ENCODE measurements around the gene H2BK1. TPM values are rescaled to one million over a fixed set of nuclear protein-coding genes. Genes with fewer than 3 reads are reported as not detected.

The H2BK1 gene
- total and polyA plus RNA-seq, 2 of the 13 experiments (the other 11 are each of a cell fraction or from before 2014, with no cell fraction given), result not detected

DNA sequence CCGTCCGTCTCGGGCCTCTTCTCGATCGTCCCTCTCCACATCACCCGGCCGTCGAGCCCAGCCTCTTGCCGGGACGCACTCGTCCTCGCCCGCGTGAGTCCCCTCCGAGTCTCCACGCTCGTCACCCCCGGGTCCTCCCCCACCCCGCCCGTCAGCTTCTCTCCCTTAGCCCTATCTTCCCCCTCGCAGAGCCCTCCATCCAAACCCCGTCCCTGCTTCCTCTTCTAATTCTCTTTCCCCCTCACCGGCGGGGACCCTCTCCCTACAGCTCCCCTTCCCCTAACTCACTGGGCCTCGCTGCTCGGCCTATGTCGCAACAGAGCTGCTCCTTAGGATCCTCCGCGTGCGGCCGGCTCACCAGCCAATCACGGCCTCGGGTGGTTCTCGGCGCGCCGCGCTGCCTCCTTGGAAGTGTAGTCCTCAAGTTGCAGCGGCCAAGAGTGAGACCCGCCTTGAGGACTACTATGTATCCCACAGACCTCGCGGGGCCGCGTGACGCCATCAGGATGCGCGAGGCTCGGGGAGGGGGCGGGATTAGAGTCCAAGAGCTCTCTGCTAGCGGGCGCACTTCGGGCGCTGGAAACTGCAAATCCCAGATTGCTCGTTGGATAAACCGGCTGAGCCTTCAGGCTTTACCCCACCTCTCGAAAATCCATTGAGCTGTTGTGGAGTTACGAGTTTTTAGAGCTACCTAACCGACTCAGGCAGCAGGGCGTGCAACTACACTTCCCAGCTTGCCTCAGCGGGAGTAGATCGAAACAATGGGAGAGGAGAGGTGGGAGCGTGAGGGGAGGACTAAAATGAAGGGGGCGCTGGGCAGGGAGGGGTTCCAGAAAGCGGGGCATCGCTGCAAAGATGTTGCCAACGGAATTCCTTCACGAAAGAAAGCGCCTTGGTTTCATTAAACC is 16.8 kb upstream of the H2BK1 start, which contains the start of gene ABCF2 (continued):
- TF ChIP-seq BHLHE40 (IDR thresholded peaks at IDR 0.05; ENCODE audit: low read length) (peak; percentile 60; the same call in 1 of the 2 replicates), BRD4 (CRISPR knock-in tag; IDR thresholded peaks at IDR 0.05) (0 out of 2 replicates have a peak, but pooled peaks have one; percentile 14), MBD4 (IDR thresholded peaks at IDR 0.05; ENCODE audit: borderline replicate concordance, low read length) (no peak), KLF11 (CRISPR knock-in tag; IDR thresholded peaks at IDR 0.05) (no peak), HNRNPLL (IDR thresholded peaks at IDR 0.05; ENCODE audit: low read depth, low read length, poor library complexity, severe bottlenecking) (peak; percentile 53), GATAD1 (CRISPR knock-in tag; IDR thresholded peaks at IDR 0.05) (peak; percentile 97), ZNF556 (CRISPR knock-in tag; IDR thresholded peaks at IDR 0.05; ENCODE audit: borderline replicate concordance) (0 out of 2 replicates have a peak, but pooled peaks have one; percentile 43), ATRX (CRISPR knock-in tag; IDR thresholded peaks at IDR 0.05; ENCODE audit: borderline replicate concordance) (no peak), FOSL2 (CRISPR knock-in tag; IDR thresholded peaks at IDR 0.05) (peak; percentile 36; the same call in 1 of the 2 replicates), ASH2L (IDR thresholded peaks at IDR 0.05; ENCODE audit: insufficient read length, low read depth, low read length) (peak; percentile 86), ATF7 (IDR thresholded peaks at IDR 0.05) (no peak), ATF7 (CRISPR knock-in tag; IDR thresholded peaks at IDR 0.05) (no peak; the same call in 1 of the 2 replicates), SIN3A (IDR thresholded peaks at IDR 0.05; ENCODE audit: borderline replicate concordance, low read depth, low read length) (peak; percentile 7; the same call in 1 of the 2 replicates), MXD4 (CRISPR knock-in tag; IDR thresholded peaks at IDR 0.05) (no peak; the same call in 1 of the 2 replicates), TAF1 (CRISPR knock-in tag; IDR thresholded peaks at IDR 0.05) (peak; percentile 41; the same call in 1 of the 2 replicates), ARHGAP35 (CRISPR knock-in tag; IDR thresholded peaks at IDR 0.05; ENCODE audit: borderline replicate concordance) (no peak), REXO4 (CRISPR knock-in tag; IDR thresholded peaks at IDR 0.05; ENCODE audit: borderline replicate concordance) (0 out of 2 replicates have a peak, but pooled peaks have one; percentile 69)
- TF ChIP-seq, protein P1, sequence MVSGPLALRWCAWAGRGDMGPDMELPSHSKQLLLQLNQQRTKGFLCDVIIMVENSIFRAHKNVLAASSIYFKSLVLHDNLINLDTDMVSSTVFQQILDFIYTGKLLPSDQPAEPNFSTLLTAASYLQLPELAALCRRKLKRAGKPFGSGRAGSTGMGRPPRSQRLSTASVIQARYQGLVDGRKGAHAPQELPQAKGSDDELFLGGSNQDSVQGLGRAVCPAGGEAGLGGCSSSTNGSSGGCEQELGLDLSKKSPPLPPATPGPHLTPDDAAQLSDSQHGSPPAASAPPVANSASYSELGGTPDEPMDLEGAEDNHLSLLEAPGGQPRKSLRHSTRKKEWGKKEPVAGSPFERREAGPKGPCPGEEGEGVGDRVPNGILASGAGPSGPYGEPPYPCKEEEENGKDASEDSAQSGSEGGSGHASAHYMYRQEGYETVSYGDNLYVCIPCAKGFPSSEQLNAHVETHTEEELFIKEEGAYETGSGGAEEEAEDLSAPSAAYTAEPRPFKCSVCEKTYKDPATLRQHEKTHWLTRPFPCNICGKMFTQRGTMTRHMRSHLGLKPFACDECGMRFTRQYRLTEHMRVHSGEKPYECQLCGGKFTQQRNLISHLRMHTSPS (CRISPR knock-in tag; IDR thresholded peaks at IDR 0.05; ENCODE audit: low read depth), result no peak
- TF ChIP-seq, protein P2, sequence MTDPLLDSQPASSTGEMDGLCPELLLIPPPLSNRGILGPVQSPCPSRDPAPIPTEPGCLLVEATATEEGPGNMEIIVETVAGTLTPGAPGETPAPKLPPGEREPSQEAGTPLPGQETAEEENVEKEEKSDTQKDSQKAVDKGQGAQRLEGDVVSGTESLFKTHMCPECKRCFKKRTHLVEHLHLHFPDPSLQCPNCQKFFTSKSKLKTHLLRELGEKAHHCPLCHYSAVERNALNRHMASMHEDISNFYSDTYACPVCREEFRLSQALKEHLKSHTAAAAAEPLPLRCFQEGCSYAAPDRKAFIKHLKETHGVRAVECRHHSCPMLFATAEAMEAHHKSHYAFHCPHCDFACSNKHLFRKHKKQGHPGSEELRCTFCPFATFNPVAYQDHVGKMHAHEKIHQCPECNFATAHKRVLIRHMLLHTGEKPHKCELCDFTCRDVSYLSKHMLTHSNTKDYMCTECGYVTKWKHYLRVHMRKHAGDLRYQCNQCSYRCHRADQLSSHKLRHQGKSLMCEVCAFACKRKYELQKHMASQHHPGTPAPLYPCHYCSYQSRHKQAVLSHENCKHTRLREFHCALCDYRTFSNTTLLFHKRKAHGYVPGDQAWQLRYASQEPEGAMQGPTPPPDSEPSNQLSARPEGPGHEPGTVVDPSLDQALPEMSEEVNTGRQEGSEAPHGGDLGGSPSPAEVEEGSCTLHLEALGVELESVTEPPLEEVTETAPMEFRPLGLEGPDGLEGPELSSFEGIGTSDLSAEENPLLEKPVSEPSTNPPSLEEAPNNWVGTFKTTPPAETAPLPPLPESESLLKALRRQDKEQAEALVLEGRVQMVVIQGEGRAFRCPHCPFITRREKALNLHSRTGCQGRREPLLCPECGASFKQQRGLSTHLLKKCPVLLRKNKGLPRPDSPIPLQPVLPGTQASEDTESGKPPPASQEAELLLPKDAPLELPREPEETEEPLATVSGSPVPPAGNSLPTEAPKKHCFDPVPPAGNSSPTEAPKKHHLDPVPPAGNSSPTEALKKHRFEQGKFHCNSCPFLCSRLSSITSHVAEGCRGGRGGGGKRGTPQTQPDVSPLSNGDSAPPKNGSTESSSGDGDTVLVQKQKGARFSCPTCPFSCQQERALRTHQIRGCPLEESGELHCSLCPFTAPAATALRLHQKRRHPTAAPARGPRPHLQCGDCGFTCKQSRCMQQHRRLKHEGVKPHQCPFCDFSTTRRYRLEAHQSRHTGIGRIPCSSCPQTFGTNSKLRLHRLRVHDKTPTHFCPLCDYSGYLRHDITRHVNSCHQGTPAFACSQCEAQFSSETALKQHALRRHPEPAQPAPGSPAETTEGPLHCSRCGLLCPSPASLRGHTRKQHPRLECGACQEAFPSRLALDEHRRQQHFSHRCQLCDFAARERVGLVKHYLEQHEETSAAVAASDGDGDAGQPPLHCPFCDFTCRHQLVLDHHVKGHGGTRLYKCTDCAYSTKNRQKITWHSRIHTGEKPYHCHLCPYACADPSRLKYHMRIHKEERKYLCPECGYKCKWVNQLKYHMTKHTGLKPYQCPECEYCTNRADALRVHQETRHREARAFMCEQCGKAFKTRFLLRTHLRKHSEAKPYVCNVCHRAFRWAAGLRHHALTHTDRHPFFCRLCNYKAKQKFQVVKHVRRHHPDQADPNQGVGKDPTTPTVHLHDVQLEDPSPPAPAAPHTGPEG (CRISPR knock-in tag; IDR thresholded peaks at IDR 0.05), result 0 out of 2 replicates have a peak, but pooled peaks have one; percentile 62
- TF ChIP-seq, protein P3, sequence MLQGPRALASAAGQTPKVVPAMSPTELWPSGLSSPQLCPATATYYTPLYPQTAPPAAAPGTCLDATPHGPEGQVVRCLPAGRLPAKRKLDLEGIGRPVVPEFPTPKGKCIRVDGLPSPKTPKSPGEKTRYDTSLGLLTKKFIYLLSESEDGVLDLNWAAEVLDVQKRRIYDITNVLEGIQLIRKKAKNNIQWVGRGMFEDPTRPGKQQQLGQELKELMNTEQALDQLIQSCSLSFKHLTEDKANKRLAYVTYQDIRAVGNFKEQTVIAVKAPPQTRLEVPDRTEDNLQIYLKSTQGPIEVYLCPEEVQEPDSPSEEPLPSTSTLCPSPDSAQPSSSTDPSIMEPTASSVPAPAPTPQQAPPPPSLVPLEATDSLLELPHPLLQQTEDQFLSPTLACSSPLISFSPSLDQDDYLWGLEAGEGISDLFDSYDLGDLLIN (CRISPR knock-in tag; IDR thresholded peaks at IDR 0.05; ENCODE audit: borderline replicate concordance), result peak; percentile 69; the same call in 1 of the 2 replicates
